IMR-90 (cell line): ENCODE measurements around the gene LLCFC1. TPM values are rescaled to one million over a fixed set of nuclear protein-coding genes. Genes with fewer than 3 reads are reported as not detected.

ENCODE experiments used
- ATAC-seq: fragments of 200-7000 bp; cut with Tn5 transposase; 2 replicates; pipeline ENCODE4 v1.9.1; 2020; ENCODE audit warnings: low read depth, mild to moderate bottlenecking, moderate library complexity
- BruUV-seq: library from RNA; stranded (reverse); fragments of 400-500 nt; replicated peaks from 2 replicates; lab custom pipeline; 2021; lab: Mats Ljungman, UMichigan
- CTCF ChIA-PET: fragments of 300-600 bp; formaldehyde crosslinking; extraction: SDS; loops from one replicate; lab custom pipeline; 2021; ENCODE audit warnings: antibody characterized with exemption; lab: Yijun Ruan, JAX
- POLR2A ChIA-PET: fragments of 300-600 bp; sonication (Branson Sonifier 250); formaldehyde crosslinking; loops from one replicate; lab custom pipeline; 2022; ENCODE audit warnings: antibody characterized with exemption; ENCODE audit not compliant: unreplicated experiment; lab: Charles Lee
- DNase-seq: peaks from one replicate; pipeline ENCODE4 v3.0.0; 2013
- H2AFZ ChIP-seq: replicated peaks from 2 replicates; pipeline ENCODE3; 2013; ENCODE audit warnings: low read length, mild to moderate bottlenecking; ENCODE audit not compliant: poor library complexity
- H2AK5ac ChIP-seq: 2 replicates; pipeline ENCODE4 v1.6.1; 2013; ENCODE audit warnings: low read depth, low read length, inconsistent platforms
- H2AK9ac ChIP-seq: replicated peaks from 2 replicates; pipeline ENCODE3; 2013; ENCODE audit warnings: mild to moderate bottlenecking, low read depth, low read length, moderate library complexity; ENCODE audit not compliant: poor library complexity
- H2BK120ac ChIP-seq: 2 replicates; pipeline ENCODE4 v1.6.1; 2013; ENCODE audit warnings: low read depth, low read length, inconsistent platforms
- H2BK15ac ChIP-seq: 3 replicates; pipeline ENCODE4 v1.6.1; 2013; ENCODE audit warnings: low read depth, low read length, inconsistent platforms
- H2BK20ac ChIP-seq: 2 replicates; pipeline ENCODE4 v1.6.1; 2013; ENCODE audit warnings: low read depth, mild to moderate bottlenecking, inconsistent platforms, low read length, moderate library complexity
- H2BK5ac ChIP-seq: 2 replicates; pipeline ENCODE4 v1.6.1; 2013; ENCODE audit warnings: mild to moderate bottlenecking, low read depth, low read length, inconsistent platforms; ENCODE audit not compliant: poor library complexity, severe bottlenecking
- H3K14ac ChIP-seq: replicated peaks from 2 replicates; pipeline ENCODE4 v1.6.1; 2013; ENCODE audit warnings: low read depth, low read length, inconsistent platforms
- H3K18ac ChIP-seq: 2 replicates; pipeline ENCODE4 v1.6.1; 2013; ENCODE audit warnings: low read depth, low read length, control low read depth
- H3K23ac ChIP-seq: 2 replicates; pipeline ENCODE4 v1.6.1; 2013; ENCODE audit warnings: low read depth, low read length, inconsistent platforms
- H3K27ac ChIP-seq: 2 replicates; pipeline ENCODE4 v1.5.1; 2013; ENCODE audit warnings: mild to moderate bottlenecking, control low read depth, low read length; ENCODE audit not compliant: insufficient read depth
- H3K27me3 ChIP-seq: 2 replicates; pipeline ENCODE4 v1.6.1; 2013; ENCODE audit warnings: low read length; ENCODE audit not compliant: control insufficient read depth, insufficient read depth
- H3K36me3 ChIP-seq: 2 replicates; pipeline ENCODE4 v1.6.1; 2013; ENCODE audit warnings: low read length, mixed read lengths; ENCODE audit not compliant: control insufficient read depth, insufficient read depth
- H3K4ac ChIP-seq: 2 replicates; pipeline ENCODE4 v1.6.1; 2013; ENCODE audit warnings: low read depth, low read length, inconsistent platforms
- H3K4me1 ChIP-seq: 2 replicates; pipeline ENCODE4 v1.6.1; 2013; ENCODE audit warnings: low read length, mixed read lengths; ENCODE audit not compliant: control insufficient read depth, insufficient read depth
- H3K4me2 ChIP-seq: 2 replicates; pipeline ENCODE4 v1.6.1; 2013; ENCODE audit warnings: low read depth, mild to moderate bottlenecking, control low read depth, low read length, moderate library complexity
- H3K4me3 ChIP-seq: 2 replicates; pipeline ENCODE4 v1.5.1; 2013; ENCODE audit warnings: low read depth, mild to moderate bottlenecking, control low read depth, low read length, moderate library complexity; ENCODE audit not compliant: insufficient read depth
- H3K56ac ChIP-seq: 2 replicates; pipeline ENCODE4 v1.6.1; 2013; ENCODE audit warnings: low read length, inconsistent platforms; ENCODE audit not compliant: insufficient read depth; ENCODE audit errors: extremely low read depth
- H3K79me1 ChIP-seq, 2 experiments: 2 replicates each; pipeline ENCODE4 v1.6.1; 2013; ENCODE audit warnings: low read length in 2 of 2, inconsistent platforms in 1 of 2, low read depth in 1 of 2
- H3K9ac ChIP-seq: 2 replicates; pipeline ENCODE4 v1.6.1; 2013; ENCODE audit warnings: low read depth, low read length, control low read depth
- H3K9me1 ChIP-seq: 2 replicates; pipeline ENCODE4 v1.6.1; 2013; ENCODE audit warnings: low read length, inconsistent platforms; ENCODE audit not compliant: insufficient read depth
- H3K9me3 ChIP-seq: 2 replicates; pipeline ENCODE4 v1.6.1; 2013; ENCODE audit warnings: low read length; ENCODE audit not compliant: control insufficient read depth, insufficient read depth
- H4K20me1 ChIP-seq: 2 replicates; pipeline ENCODE4 v1.6.1; 2013; ENCODE audit warnings: low read length, inconsistent platforms; ENCODE audit not compliant: insufficient read depth
- H4K5ac ChIP-seq: 2 replicates; pipeline ENCODE4 v1.6.1; 2013; ENCODE audit warnings: mild to moderate bottlenecking, low read depth, low read length, control low read depth
- H4K8ac ChIP-seq, 2 experiments: 2 replicates each; pipeline ENCODE4 v1.6.1; 2013; ENCODE audit warnings: low read depth in 2 of 2, low read length in 2 of 2, control low read depth in 1 of 2, inconsistent platforms in 1 of 2
- H4K91ac ChIP-seq: 2 replicates; pipeline ENCODE4 v1.6.1; 2013; ENCODE audit warnings: low read depth, low read length, inconsistent platforms; ENCODE audit not compliant: insufficient read depth
- BHLHE40 ChIP-seq: fragments of 150-350 bp; IDR thresholded peaks from 2 replicates; pipeline ENCODE4 v1.6.1; 2016; ENCODE audit warnings: mild to moderate bottlenecking, low read depth, low read length
- CHD1 ChIP-seq: IDR thresholded peaks from 2 replicates; pipeline ENCODE4 v1.6.1; 2012; ENCODE audit warnings: low read depth, low read length, improper control_type of control experiment
- FOS ChIP-seq: fragments of 150-350 bp; IDR thresholded peaks from 2 replicates; pipeline ENCODE4 v1.6.1; 2016; ENCODE audit warnings: low read depth, low read length
- RAD21 ChIP-seq: IDR thresholded peaks from 2 replicates; pipeline ENCODE4 v1.6.1; 2012; ENCODE audit warnings: low read length, improper control_type of control experiment
- SMC3 ChIP-seq: fragments of 150-350 bp; IDR thresholded peaks from 2 replicates; pipeline ENCODE4 v1.6.1; 2016; ENCODE audit warnings: low read depth, mild to moderate bottlenecking, antibody characterized with exemption, low read length, moderate library complexity
- WGBS, 2 experiments: methylation state at CpG; one replicate each; pipeline versions ENCODE4 v1.1.5 to v1.1.7; 2013; ENCODE audit warnings: missing lambda C conversion rate in 2 of 2; ENCODE audit not compliant: insufficient read length in 1 of 2; ENCODE audit errors: extremely low coverage in 2 of 2; 5-methylcytosine and 5-hydroxymethylcytosine counted together
- dilution Hi-C: fragments of 300-500 bp; cut with HindIII; formaldehyde crosslinking; loops from one replicate; pipeline ENCODE4 v1.14.3; 2018; ENCODE audit warnings: low sequenced_read_pairs; ENCODE audit not compliant: unreplicated experiment
- in situ Hi-C: fragments of 300-500 bp; cut with MboI; formaldehyde crosslinking; loops from 3 replicates; pipeline ENCODE4 v1.14.3; 2019; ENCODE audit warnings: low sequenced_read_pairs, inconsistent platforms, mixed read lengths
- intact Hi-C: fragments of 100-400 bp; cut with micrococcal nuclease; formaldehyde crosslinking; loops from 2 replicates; pipeline ENCODE4 v1.10.0; 2022
- polyA plus RNA-seq, 3 experiments: library from polyadenylated mRNA; depleted of rRNA; stranded (reverse); fragments of >200 nt; gene quantifications; 2 replicates each; pipeline ENCODE4 v1.2.3, GENCODE V29; 2012; ENCODE audit warnings: low replicate concordance in 1 of 3
- total RNA-seq: library from RNA; depleted of rRNA; stranded (reverse); fragments of >200 nt; gene quantifications from 2 replicates; pipeline ENCODE4 v1.2.3, GENCODE V29; 2012

Gene LLCFC1
- total and polyA plus RNA-seq, 2 of the 4 experiments (the other 2 are of a cell fraction) = not detected

GRCh38 chr7:142919656-142920055 lies 19.6 kb upstream of the LLCFC1 start:
- Histone ChIP-seq H2AK9ac (no peak overlapping the region), H4K5ac (no peak overlapping the region), H3K4me3 (no peak overlapping the region), H2AFZ (no peak overlapping the region), H3K27ac (no peak overlapping the region), H3K9me3 (no peaks in the 10 kb centered on the region; the same call in 1 of the 2 replicates), H3K79me1 (no peaks in the 10 kb centered on the region), H2BK20ac (no peak overlapping the region), H3K9ac (no peak overlapping the region), H3K4me2 (no peak overlapping the region), H3K4ac (no peak overlapping the region), H2BK15ac (no peak overlapping the region), H4K91ac (no peak overlapping the region), H3K9me1 (no peaks in the 10 kb centered on the region), H3K18ac (no peak overlapping the region), H4K20me1 (no peaks in the 10 kb centered on the region), H3K23ac (no peak overlapping the region), H3K4me1 (no peaks in the 10 kb centered on the region), H3K56ac (no peak overlapping the region), H3K36me3 (no peaks in the 10 kb centered on the region), H3K27me3 (no peaks in the 10 kb centered on the region), H4K8ac (no peak overlapping the region), H2BK120ac (no peak overlapping the region), H2AK5ac (no peak overlapping the region), H3K14ac (no peak overlapping the region), H2BK5ac (no peak overlapping the region)
- ChIA-PET POLR2A (no interaction called here), CTCF (no interaction called here)
- DNase-seq (no peak), ATAC-seq (no peak)
- in situ Hi-C loops = no loop called here
- BruUV-seq = no TSS peak
- TF ChIP-seq BHLHE40 = no peak
- TF ChIP-seq RAD21 = no peak
- no peak for TF ChIP-seq CHD1
- TF ChIP-seq SMC3 = no peak
- TF ChIP-seq FOS = no peak
- dilution Hi-C loops = no loop called here
- no CpG with 5 or more reads among the region's 3 CpGs for WGBS, 2 experiments
- intact Hi-C loops = no loop called here
